K562 (cell line): Measurements from ENCODE around the gene CCDC18. TPM values are rescaled to one million over a fixed set of nuclear protein-coding genes. Genes with fewer than 3 reads are reported as not detected.

Experiments used
- ATAC-seq: fragments of 200-7000 bp; cut with Tn5 transposase; 3 replicates; pipeline ENCODE4 v1.9.1; 2020; ENCODE audit warnings: moderate library complexity
- BruUV-seq: library from RNA; stranded (reverse); fragments of 400-500 nt; replicated peaks from 2 replicates; lab custom pipeline; 2021; lab: Mats Ljungman, UMichigan
- CTCF ChIA-PET: fragments of 300-600 bp; formaldehyde crosslinking; extraction: SDS; loops from one replicate; lab custom pipeline; 2021; ENCODE audit warnings: low intra/inter-chr PET ratio; lab: Yijun Ruan, JAX
- POLR2A ChIA-PET: fragments of 300-600, 350-650 bp; sonication (Branson Sonifier 250); formaldehyde crosslinking; extraction: SDS; loops from one replicate; lab custom pipeline; 2021; ENCODE audit warnings: antibody characterized with exemption, inconsistent platforms; lab: Yijun Ruan, JAX
- DNase-seq, 4 experiments: peaks; one replicate each; pipeline versions ENCODE4 v3.0.0 to v3.0.0-alpha.2; 2011 to 2018; ENCODE audit warnings: low spot score in 3 of 4, mixed read lengths in 3 of 4; ENCODE audit errors: extremely low read depth in 1 of 4
- FAIRE-seq: peaks from 2 replicates; lab custom pipeline; 2011; peaks lifted over from hg19 to GRCh38; lab: Jason Lieb, UNC
- H2AFZ ChIP-seq: 2 replicates; pipeline ENCODE4 v1.6.0; 2011; ENCODE audit warnings: low read depth, low read length, control low read depth, inconsistent platforms
- H3K27ac ChIP-seq: fragments of 200-600 bp; 3 replicates; pipeline ENCODE4 v1.8.0; 2011; ENCODE audit warnings: low read depth, mild to moderate bottlenecking, control low read depth, inconsistent platforms, low read length, moderate library complexity, mixed read lengths; ENCODE audit errors: extremely low read depth
- H3K27me3 ChIP-seq, 2 experiments: fragments of 300-600 bp in 1 of 2; 2 replicates in 1 of 2; 3 replicates in 1 of 2; pipeline versions ENCODE4 v1.6.0 to v1.8.0; 2011; ENCODE audit warnings: inconsistent platforms in 2 of 2, low read length in 2 of 2, mild to moderate bottlenecking in 1 of 2, mixed read lengths in 1 of 2, moderate library complexity in 1 of 2; ENCODE audit not compliant: control insufficient read depth in 2 of 2, insufficient read depth in 2 of 2
- H3K36me3 ChIP-seq: fragments of 300-600 bp; 3 replicates; pipeline ENCODE4 v1.8.0; 2011; ENCODE audit warnings: mild to moderate bottlenecking, low read length, inconsistent platforms; ENCODE audit not compliant: control insufficient read depth, insufficient read depth
- H3K4me1 ChIP-seq, 2 experiments: fragments of 200-600 bp in 1 of 2; replicated peaks in 1 of 2; 2 replicates in 1 of 2; 3 replicates in 1 of 2; pipeline versions ENCODE4 v1.5.1 to v1.8.0; 2011; ENCODE audit warnings: inconsistent platforms in 2 of 2, low read length in 2 of 2, mild to moderate bottlenecking in 1 of 2, mixed read lengths in 1 of 2, moderate library complexity in 1 of 2; ENCODE audit not compliant: control insufficient read depth in 2 of 2, insufficient read depth in 2 of 2
- H3K4me2 ChIP-seq: 2 replicates; pipeline ENCODE4 v1.6.1; 2011; ENCODE audit warnings: low read length, control low read depth, inconsistent platforms, mixed read lengths; ENCODE audit not compliant: insufficient read depth
- H3K4me3 ChIP-seq: fragments of 200-600 bp; sonication (generic), shearing (Covaris generic); 2 replicates; pipeline ENCODE4 v1.5.1; 2016; ENCODE audit warnings: control low read depth, inconsistent platforms
- H3K79me2 ChIP-seq: fragments of 200-600 bp; 3 replicates; pipeline ENCODE4 v1.8.0; 2011; ENCODE audit warnings: low read length, inconsistent platforms; ENCODE audit not compliant: control insufficient read depth, insufficient read depth
- H3K9ac ChIP-seq, 2 experiments: 2 replicates each; pipeline versions ENCODE4 v1.6.0 to v1.6.1; 2011; ENCODE audit warnings: low read depth in 2 of 2, low read length in 2 of 2, control low read depth in 1 of 2, inconsistent platforms in 1 of 2, mild to moderate bottlenecking in 1 of 2, mixed read lengths in 1 of 2; ENCODE audit not compliant: insufficient read depth in 1 of 2
- H3K9me1 ChIP-seq: one replicate; pipeline ENCODE4 v1.6.0; 2011; ENCODE audit warnings: inconsistent platforms, mild to moderate bottlenecking, low read length, moderate library complexity; ENCODE audit not compliant: control insufficient read depth, insufficient read depth
- H3K9me3 ChIP-seq: replicated peaks from 2 replicates; pipeline ENCODE4 v1.5.1; 2011; ENCODE audit warnings: low read depth, low read length, inconsistent platforms; ENCODE audit not compliant: control insufficient read depth, insufficient read depth
- H4K20me1 ChIP-seq: replicated peaks from 2 replicates; pipeline ENCODE4 v1.6.1; 2011; ENCODE audit warnings: low read length, inconsistent platforms, mixed read lengths; ENCODE audit not compliant: control insufficient read depth, insufficient read depth
- MEIS2 ChIP-seq: fragments of 450-650 bp; IDR thresholded peaks from 2 replicates; pipeline ENCODE4 v1.6.1; 2014; ENCODE audit warnings: mild to moderate bottlenecking; ENCODE audit not compliant: partially characterized antibody
- STAT5B ChIP-seq: fragments of 250-450 bp; sonication (Bioruptor Pico); IDR thresholded peaks from 2 replicates; pipeline ENCODE4 v1.8.0; 2021; ENCODE audit warnings: mild to moderate bottlenecking, inconsistent platforms
- ZNF644 ChIP-seq: fragments of 200-800 bp; sonication (Bioruptor generic); IDR thresholded peaks from 2 replicates; pipeline ENCODE4 v1.6.1; 2016; ENCODE audit warnings: low read depth, missing genetic modification characterization, missing compliant biosample characterization
- ZNF76 ChIP-seq: fragments of 250-450 bp; sonication (Bioruptor Pico); IDR thresholded peaks from 2 replicates; pipeline ENCODE4 v1.4.0; 2020; ENCODE audit warnings: mild to moderate bottlenecking, moderate library complexity, borderline replicate concordance
- WGBS: fragments of 100-300 bp; shearing (Covaris generic); methylation state at CpG from one replicate; pipeline ENCODE4 v1.1.6; 2016; ENCODE audit warnings: low coverage, mixed read lengths; ENCODE audit not compliant: insufficient coverage; ENCODE audit errors: missing lambda C conversion rate; 5-methylcytosine and 5-hydroxymethylcytosine counted together
- in situ Hi-C: fragments of 300-500 bp; cut with MboI; formaldehyde crosslinking; loops from 4 replicates; pipeline ENCODE4 v1.15.0; 2018; ENCODE audit warnings: inconsistent platforms, mixed read lengths
- intact Hi-C: fragments of 100-400 bp; cut with micrococcal nuclease; formaldehyde crosslinking; loops from 2 replicates; pipeline ENCODE4 v1.14.2; 2022
- polyA plus RNA-seq, 8 experiments: library from polyadenylated mRNA; depleted of rRNA in 4 of 8; stranded (reverse) in 5 of 8; unstranded in 3 of 8; fragments of >200 nt; fragmentation: Nextera tagmentation in 2 of 8; fragmentation: Illumina TruSeq in 1 of 8; extraction: Ambion mirVana in 2 of 8; extraction: Trizol in 1 of 8; gene quantifications; 2 replicates each; pipeline versions ENCODE4 v1.2.1 to v1.2.3, GENCODE V29; 2011 to 2014; ENCODE audit warnings: inconsistent platforms in 1 of 8, missing spikeins in 1 of 8
- total RNA-seq, 7 experiments: library from RNA; depleted of rRNA in 6 of 7; stranded (reverse); fragments of >200 nt in 6 of 7; fragmentation: Illumina TruSeq in 2 of 7; extraction: Trizol in 2 of 7; gene quantifications; 2 replicates each; pipeline versions ENCODE4 v1.2.1 to v1.2.3, GENCODE V29; 2011 to 2021; ENCODE audit warnings: low replicate concordance in 1 of 7
- TF ChIP-seq, protein P1 (sequence below), 2 experiments: IDR thresholded peaks in 1 of 2; conservative IDR thresholded peaks in 1 of 2; 2 replicates each; pipeline ENCODE4 v1.6.1; 2016; ENCODE audit warnings: low read depth in 2 of 2, mild to moderate bottlenecking in 1 of 2, missing compliant biosample characterization in 1 of 2, missing genetic modification characterization in 1 of 2, moderate library complexity in 1 of 2

The CCDC18 gene
- total and polyA plus RNA-seq, 9 of the 15 experiments (the other 6 are each of a cell fraction or from before 2014, with no cell fraction given) = 19.5 to 34.2 (median 24.3) TPM

DNA sequence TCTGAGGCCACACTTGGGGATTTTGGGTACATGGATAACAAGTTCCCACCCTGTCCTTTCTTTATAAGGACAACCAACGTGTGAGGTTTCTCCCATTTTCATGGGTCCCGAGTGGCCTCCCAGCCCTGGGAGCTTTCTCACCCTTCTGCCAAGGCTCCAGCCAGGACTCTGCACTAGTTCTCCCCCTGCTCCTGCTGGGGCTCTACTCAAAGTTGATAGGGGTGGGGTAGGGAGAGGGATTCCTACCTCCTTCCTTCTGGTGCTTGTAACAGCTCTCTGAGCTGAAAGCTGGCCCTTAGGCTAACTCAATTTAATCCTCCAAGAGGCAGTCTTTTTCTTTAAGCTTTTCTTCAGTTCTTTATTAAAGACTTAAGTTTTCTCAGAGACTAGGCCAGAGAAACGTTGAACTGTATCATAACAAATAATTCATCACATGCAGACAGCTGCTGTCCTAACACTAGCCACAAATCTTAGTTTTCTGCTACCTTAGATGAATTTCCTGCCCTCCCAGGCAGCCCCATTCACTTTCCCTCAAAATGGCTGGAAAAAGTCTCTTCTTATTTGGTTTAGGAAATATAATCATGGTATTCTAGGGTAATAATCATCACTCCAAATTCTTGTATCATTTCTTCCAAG lies 142.8 kb downstream of the CCDC18 start:
- in situ Hi-C loops = no loop called here
- Histone ChIP-seq H3K27ac (no peak overlapping the region), H4K20me1 (no peaks in the 10 kb centered on the region), H3K79me2 (no peaks in the 10 kb centered on the region), H3K9me3 (no peaks in the 10 kb centered on the region), H3K9me1 (no peaks in the 10 kb centered on the region), H3K36me3 (no peaks in the 10 kb centered on the region), H3K9ac (no peak overlapping the region), H2AFZ (no peak overlapping the region), H3K4me1 (0 out of 5 replicates have a peak, but pooled peaks cover 0 to 5% of the 10 kb centered on the region in 2 experiments), H3K27me3 (no peaks in the 10 kb centered on the region), H3K4me2 (no peak overlapping the region), H3K4me3 (no peak overlapping the region)
- TF ChIP-seq, protein P1, sequence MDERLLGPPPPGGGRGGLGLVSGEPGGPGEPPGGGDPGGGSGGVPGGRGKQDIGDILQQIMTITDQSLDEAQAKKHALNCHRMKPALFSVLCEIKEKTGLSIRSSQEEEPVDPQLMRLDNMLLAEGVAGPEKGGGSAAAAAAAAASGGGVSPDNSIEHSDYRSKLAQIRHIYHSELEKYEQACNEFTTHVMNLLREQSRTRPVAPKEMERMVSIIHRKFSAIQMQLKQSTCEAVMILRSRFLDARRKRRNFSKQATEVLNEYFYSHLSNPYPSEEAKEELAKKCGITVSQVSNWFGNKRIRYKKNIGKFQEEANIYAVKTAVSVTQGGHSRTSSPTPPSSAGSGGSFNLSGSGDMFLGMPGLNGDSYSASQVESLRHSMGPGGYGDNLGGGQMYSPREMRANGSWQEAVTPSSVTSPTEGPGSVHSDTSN (CRISPR knock-in tag; IDR thresholded peaks at IDR 0.05; ENCODE audit: low read depth) = no peak
- TF ChIP-seq, protein P1 (tag; conservative IDR thresholded peaks at IDR 0.05; ENCODE audit: low read depth) = peak; percentile 29; the same call in 1 of the 2 replicates
- TF ChIP-seq MEIS2 (peak; percentile 31), ZNF644 (tag) (no peak), ZNF76 (CRISPR knock-in tag) (no peak), STAT5B (no peak)
- DNase-seq (no peak), ATAC-seq (peak; percentile 61), FAIRE-seq (no peak)
- ChIA-PET CTCF (no interaction called here), POLR2A (interaction anchor here (1.4 to 1.5 kb wide), 2 partner anchors 16 to 22 kb away, joined by 4 to 5 read pairs; partner anchors contain the start of gene DR1)
- BruUV-seq = no TSS peak
- WGBS = 26% methylated on average over 3 of the region's 3 CpGs
- intact Hi-C loops = no loop called here
